OCI-LY1 (cell line): Measurements from ENCODE around the gene MON2.

Experiments used
- CTCF ChIP-seq: fragments of 200-600 bp; sonication (generic), shearing (Covaris generic); IDR thresholded peaks from 2 replicates; pipeline ENCODE4 v1.5.1; 2017; ENCODE audit warnings: mild to moderate bottlenecking, antibody characterized with exemption, low read length, moderate library complexity, mixed read lengths
- EZH2 ChIP-seq: fragments of 200-600 bp; sonication (generic), shearing (Covaris generic); IDR thresholded peaks from 2 replicates; pipeline ENCODE4 v1.8.0; 2017; ENCODE audit warnings: borderline replicate concordance, mixed run types, mild to moderate bottlenecking, antibody characterized with exemption, low read length, moderate library complexity, mixed read lengths

GRCh38 chr12:62472472-62472871, 5.8 kb downstream of the MON2 start:
- TF ChIP-seq CTCF (no peak), EZH2 (no peak)
